BJ (cell line): Measurements from ENCODE around the gene INSIG1. TPM values are rescaled to one million over a fixed set of nuclear protein-coding genes. Genes with fewer than 3 reads are reported as not detected.

ENCODE experiments used
- CTCF ChIA-PET: fragments of 350-600 bp; formaldehyde crosslinking; extraction: SDS; loops from one replicate; lab custom pipeline; 2021; ENCODE audit warnings: antibody characterized with exemption, inconsistent platforms; lab: Yijun Ruan, JAX
- POLR2A ChIA-PET: fragments of 300-600 bp; sonication (Branson Sonifier 250); formaldehyde crosslinking; extraction: SDS; loops from one replicate; lab custom pipeline; 2021; ENCODE audit warnings: antibody characterized with exemption; lab: Charles Lee
- DNase-seq: peaks from one replicate; pipeline ENCODE4 v3.0.0-alpha.2; 2011; ENCODE audit warnings: low read depth
- H3K27me3 ChIP-seq: 2 replicates; pipeline ENCODE4 v1.6.0; 2011; ENCODE audit warnings: low read length; ENCODE audit not compliant: control insufficient read depth, insufficient read depth
- H3K36me3 ChIP-seq: 2 replicates; pipeline ENCODE4 v1.5.1; 2011; ENCODE audit warnings: low read length; ENCODE audit not compliant: control insufficient read depth, insufficient read depth
- H3K4me3 ChIP-seq: 2 replicates; pipeline ENCODE4 v1.5.1; 2011; ENCODE audit warnings: low read depth, mild to moderate bottlenecking, control low read depth, low read length
- polyA plus RNA-seq: library from polyadenylated mRNA; depleted of rRNA; stranded (reverse); fragments of >200 nt; gene quantifications from 2 replicates; pipeline ENCODE4 v1.2.3, GENCODE V29; 2011
- TF ChIP-seq, protein P1 (sequence below): IDR thresholded peaks from 2 replicates; pipeline ENCODE4 v1.5.1; 2011; ENCODE audit warnings: low read depth, mild to moderate bottlenecking, control low read depth, inconsistent platforms, low read length, moderate library complexity; ENCODE audit not compliant: insufficient read depth

INSIG1 gene
- polyA plus RNA-seq, 1 experiment: 11.0 TPM

GRCh38 chr7:155265961-155266360 is 31.7 kb upstream of the INSIG1 start:
- POLR2A ChIA-PET: no interaction called here
- H3K4me3 ChIP-seq: no peak overlapping the region
- DNase-seq: no peak
- TF ChIP-seq, protein P1, sequence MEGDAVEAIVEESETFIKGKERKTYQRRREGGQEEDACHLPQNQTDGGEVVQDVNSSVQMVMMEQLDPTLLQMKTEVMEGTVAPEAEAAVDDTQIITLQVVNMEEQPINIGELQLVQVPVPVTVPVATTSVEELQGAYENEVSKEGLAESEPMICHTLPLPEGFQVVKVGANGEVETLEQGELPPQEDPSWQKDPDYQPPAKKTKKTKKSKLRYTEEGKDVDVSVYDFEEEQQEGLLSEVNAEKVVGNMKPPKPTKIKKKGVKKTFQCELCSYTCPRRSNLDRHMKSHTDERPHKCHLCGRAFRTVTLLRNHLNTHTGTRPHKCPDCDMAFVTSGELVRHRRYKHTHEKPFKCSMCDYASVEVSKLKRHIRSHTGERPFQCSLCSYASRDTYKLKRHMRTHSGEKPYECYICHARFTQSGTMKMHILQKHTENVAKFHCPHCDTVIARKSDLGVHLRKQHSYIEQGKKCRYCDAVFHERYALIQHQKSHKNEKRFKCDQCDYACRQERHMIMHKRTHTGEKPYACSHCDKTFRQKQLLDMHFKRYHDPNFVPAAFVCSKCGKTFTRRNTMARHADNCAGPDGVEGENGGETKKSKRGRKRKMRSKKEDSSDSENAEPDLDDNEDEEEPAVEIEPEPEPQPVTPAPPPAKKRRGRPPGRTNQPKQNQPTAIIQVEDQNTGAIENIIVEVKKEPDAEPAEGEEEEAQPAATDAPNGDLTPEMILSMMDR: no peak
- CTCF ChIA-PET: no interaction called here
- H3K36me3 ChIP-seq: no peaks in the 10 kb centered on the region
- peaks cover 2% of the 10 kb centered on the region; the same call in 1 of the 2 replicates for H3K27me3 ChIP-seq

DNA sequence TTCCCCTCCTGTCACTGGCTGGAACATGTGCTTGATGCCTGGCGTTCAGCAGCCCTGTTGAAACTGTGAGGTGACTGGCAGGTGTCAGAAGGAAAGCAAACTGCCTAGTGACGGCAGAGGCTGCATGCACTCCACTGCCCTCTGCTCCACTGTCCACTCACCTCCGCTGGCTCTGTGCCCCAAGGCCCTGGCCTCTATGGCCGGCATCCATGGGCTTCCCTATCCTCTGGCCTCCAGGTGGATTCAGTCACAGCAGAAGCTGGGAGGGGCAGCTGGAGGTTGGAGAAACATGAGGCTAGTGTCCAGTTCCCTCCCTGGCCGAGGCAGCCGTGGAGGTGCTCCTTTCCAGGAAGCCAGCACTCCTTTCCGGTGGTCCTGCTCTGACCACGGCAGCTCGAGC is 31.2 kb upstream of the INSIG1 start:
- no peak for DNase-seq
- ChIA-PET POLR2A (no interaction called here), CTCF (no interaction called here)

DNA sequence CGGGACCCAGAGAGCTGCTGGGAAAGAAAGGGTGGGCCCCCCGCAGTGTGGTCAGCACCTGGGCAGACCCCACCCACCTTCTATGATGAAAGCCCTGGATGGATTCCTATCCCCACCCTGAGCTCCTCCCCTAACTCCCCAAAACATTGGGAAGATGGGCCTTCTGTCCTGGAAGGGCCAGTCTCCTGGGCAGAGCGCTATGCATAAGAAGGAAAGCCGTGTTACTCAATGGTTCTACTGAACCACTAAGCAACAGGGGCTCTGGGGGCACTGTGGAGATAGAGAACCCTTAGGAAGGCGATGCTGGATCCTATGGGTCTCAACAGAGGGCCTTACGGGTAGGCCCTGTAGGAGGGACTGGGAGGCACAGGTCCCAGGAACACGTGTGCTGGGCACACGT is 30.7 kb upstream of the INSIG1 start:
- Histone ChIP-seq H3K27me3 (no peaks in the 10 kb centered on the region), H3K4me3 (no peak overlapping the region), H3K36me3 (no peaks in the 10 kb centered on the region)
- ChIA-PET CTCF (interaction anchor here (1.0 kb wide), 1 partner anchor 16 kb away, joined by 4 read pairs; no protein-coding TSS in a partner anchor), POLR2A (no interaction called here)
- no peak for DNase-seq
- TF ChIP-seq, protein P1: no peak

More for the DNA sequence above, 31.2 kb upstream of the INSIG1 start:
- TF ChIP-seq, protein P1: no peak
- Histone ChIP-seq H3K36me3 (no peaks in the 10 kb centered on the region), H3K27me3 (peaks cover 2% of the 10 kb centered on the region; the same call in 1 of the 2 replicates), H3K4me3 (no peak overlapping the region)

GRCh38 chr7:155267436-155267835 is 30.2 kb upstream of the INSIG1 start:
- H3K4me3 ChIP-seq: no peak overlapping the region
- no peaks in the 10 kb centered on the region for H3K27me3 ChIP-seq
- no peak for DNase-seq
- ChIA-PET POLR2A (no interaction called here), CTCF (interaction anchor here (1.0 kb wide), 1 partner anchor 15 kb away, joined by 4 read pairs; no protein-coding TSS in a partner anchor)
- no peaks in the 10 kb centered on the region for H3K36me3 ChIP-seq
- TF ChIP-seq, protein P1: no peak

GRCh38 chr7:155268211-155268610 is 29.5 kb upstream of the INSIG1 start:
- TF ChIP-seq, protein P1: no peak
- Histone ChIP-seq H3K27me3 (no peaks in the 10 kb centered on the region), H3K36me3 (no peaks in the 10 kb centered on the region), H3K4me3 (no peak overlapping the region)
- ChIA-PET CTCF (no interaction called here), POLR2A (no interaction called here)
- no peak for DNase-seq
